ENCODE data around the gene SCARB1.

- TF ChIP-seq, protein P1, sequence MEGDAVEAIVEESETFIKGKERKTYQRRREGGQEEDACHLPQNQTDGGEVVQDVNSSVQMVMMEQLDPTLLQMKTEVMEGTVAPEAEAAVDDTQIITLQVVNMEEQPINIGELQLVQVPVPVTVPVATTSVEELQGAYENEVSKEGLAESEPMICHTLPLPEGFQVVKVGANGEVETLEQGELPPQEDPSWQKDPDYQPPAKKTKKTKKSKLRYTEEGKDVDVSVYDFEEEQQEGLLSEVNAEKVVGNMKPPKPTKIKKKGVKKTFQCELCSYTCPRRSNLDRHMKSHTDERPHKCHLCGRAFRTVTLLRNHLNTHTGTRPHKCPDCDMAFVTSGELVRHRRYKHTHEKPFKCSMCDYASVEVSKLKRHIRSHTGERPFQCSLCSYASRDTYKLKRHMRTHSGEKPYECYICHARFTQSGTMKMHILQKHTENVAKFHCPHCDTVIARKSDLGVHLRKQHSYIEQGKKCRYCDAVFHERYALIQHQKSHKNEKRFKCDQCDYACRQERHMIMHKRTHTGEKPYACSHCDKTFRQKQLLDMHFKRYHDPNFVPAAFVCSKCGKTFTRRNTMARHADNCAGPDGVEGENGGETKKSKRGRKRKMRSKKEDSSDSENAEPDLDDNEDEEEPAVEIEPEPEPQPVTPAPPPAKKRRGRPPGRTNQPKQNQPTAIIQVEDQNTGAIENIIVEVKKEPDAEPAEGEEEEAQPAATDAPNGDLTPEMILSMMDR (IDR thresholded peaks at IDR 0.05) = no peak
- TF ChIP-seq POLR2A (IDR thresholded peaks at IDR 0.05) = no peak
These were observed 41.4 kb downstream of the SCARB1 start for GRCh38 chr12:124822218-124822617.
